Uterus (tissue), 4 donors: Measurements from ENCODE around the gene VANGL1. TPM values are rescaled to one million over a fixed set of nuclear protein-coding genes. Genes with fewer than 3 reads are reported as not detected.

Experiments
- DNase-seq, 2 donors: peaks; one replicate each; pipeline ENCODE4 v3.0.0-alpha.2; 2019 to 2020
- H3K27ac ChIP-seq, 2 donors: fragments of 200-600 bp; sonication (generic); 1 replicate in 1 of 2; 2 replicates in 1 of 2; pipeline ENCODE4 v1.5.1; 2016 to 2018
- H3K27me3 ChIP-seq, 2 donors: fragments of 200-600 bp; sonication (generic); one replicate each; pipeline ENCODE4 v1.5.1; 2018 to 2019; ENCODE audit warnings: control low read depth in 1 of 2
- H3K36me3 ChIP-seq, 2 donors: fragments of 200-600 bp; sonication (generic); one replicate each; pipeline ENCODE4 v1.5.1; 2019; ENCODE audit warnings: control low read depth in 1 of 2
- H3K4me1 ChIP-seq, 2 donors: fragments of 200-600 bp; sonication (generic); one replicate each; pipeline ENCODE4 v1.5.1; 2018 to 2019; ENCODE audit warnings: control low read depth in 1 of 2
- H3K4me3 ChIP-seq, 2 donors: fragments of 200-600 bp; sonication (generic); 1 replicate in 1 of 2; 2 replicates in 1 of 2; pipeline ENCODE4 v1.5.1; 2018 to 2019; ENCODE audit warnings: mild to moderate bottlenecking in 1 of 2
- H3K9me3 ChIP-seq, 2 donors: fragments of 200-600 bp; sonication (generic); one replicate each; pipeline ENCODE4 v1.5.1; 2019; ENCODE audit warnings: control low read depth in 1 of 2
- CTCF ChIP-seq, 4 experiments: fragments of 200-600 bp in 2 of 4; fragments of 450-650 bp in 2 of 4; sonication (generic) in 2 of 4; IDR thresholded peaks; one replicate each; pipeline ENCODE4 v1.5.1; 2016 to 2019; ENCODE audit warnings: antibody characterized with exemption in 4 of 4, mild to moderate bottlenecking in 2 of 4, moderate library complexity in 1 of 4
- POLR2A ChIP-seq, 2 donors: fragments of 450-650 bp; IDR thresholded peaks; one replicate each; pipeline ENCODE4 v1.6.1; 2016; ENCODE audit warnings: antibody characterized with exemption in 2 of 2, mild to moderate bottlenecking in 1 of 2, moderate library complexity in 1 of 2
- intact Hi-C: fragments of 100-400 bp; cut with DNase I; formaldehyde crosslinking; loops from one replicate; pipeline ENCODE4 v1.15.1; 2023; ENCODE audit warnings: low total_unique reads
- total RNA-seq, 4 donors: library from RNA; depleted of rRNA in 3 of 4; stranded (reverse); fragments of >200 nt in 3 of 4; gene quantifications; one replicate each; pipeline versions ENCODE4 v1.1.0 to v1.2.4, GENCODE V29; 2014 to 2023
- donor health status: DM: yes; HTN: yes; CAD: no.

VANGL1 gene
- total RNA-seq, 4 donors from 2014 or later: 2.8 to 22.3 (median 11.9) TPM

- intact Hi-C loops: no loop called here
- Histone ChIP-seq H3K27ac (no peak overlapping the region), H3K27me3 (no peaks in the 10 kb centered on the region), H3K9me3 (no peaks in the 10 kb centered on the region), H3K4me1 (no peaks in the 10 kb centered on the region), H3K4me3 (no peak overlapping the region), H3K36me3 (no peaks in the 10 kb centered on the region)
- no peak for TF ChIP-seq POLR2A (IDR thresholded peaks at IDR 0.05)
- TF ChIP-seq CTCF (IDR thresholded peaks at IDR 0.05): no peak
- no peak for DNase-seq
These were observed 7.2 kb downstream of the VANGL1 start for GRCh38 chr1:115648717-115649691.

DNA sequence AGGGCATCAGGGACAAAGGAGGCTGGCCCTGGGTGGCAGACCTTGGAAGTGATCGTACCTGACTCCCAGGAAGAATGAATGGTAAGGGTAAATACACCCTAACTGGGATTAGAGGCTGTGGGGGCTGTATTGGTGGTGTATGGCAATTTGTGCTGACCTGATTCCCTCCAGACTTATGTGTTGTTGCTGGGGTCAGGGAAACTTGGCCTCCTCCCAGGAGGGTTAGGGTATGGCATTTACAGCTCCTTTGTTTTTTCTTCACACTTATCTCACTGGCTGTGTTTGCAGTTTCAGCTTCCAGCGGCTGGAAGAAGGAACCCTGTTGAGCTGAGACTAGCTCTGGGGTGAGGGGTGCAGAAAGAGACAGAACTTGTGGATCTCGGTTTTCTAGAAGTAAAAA, 8.2 kb downstream of the VANGL1 start:
- Histone ChIP-seq H3K27ac (no peak overlapping the region), H3K36me3 (no peaks in the 10 kb centered on the region), H3K4me1 (no peaks in the 10 kb centered on the region), H3K9me3 (no peaks in the 10 kb centered on the region), H3K4me3 (no peak overlapping the region), H3K27me3 (no peaks in the 10 kb centered on the region)
- intact Hi-C loops: no loop called here
- no peak for DNase-seq
- TF ChIP-seq CTCF (IDR thresholded peaks at IDR 0.05): no peak
- no peak for TF ChIP-seq POLR2A (IDR thresholded peaks at IDR 0.05)

DNA sequence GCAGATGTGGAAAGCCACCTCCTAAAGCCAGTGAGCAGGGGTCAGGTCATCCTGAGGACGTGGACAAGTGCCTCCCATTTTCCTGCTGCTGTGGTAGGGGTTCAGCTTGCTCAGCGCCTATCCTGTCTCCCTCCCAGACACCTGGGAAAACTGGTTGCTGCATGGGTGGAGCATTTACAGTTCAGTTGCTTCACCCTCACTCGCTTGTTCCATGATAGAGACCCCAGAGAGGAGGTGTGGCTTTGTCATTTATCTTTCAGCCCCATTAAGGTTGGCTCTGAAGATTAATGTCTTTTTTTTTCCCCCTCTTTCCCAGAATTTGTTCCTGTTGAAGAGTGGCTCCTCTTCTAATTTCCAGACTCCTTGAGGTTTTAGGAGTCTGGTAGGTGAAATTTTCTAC, 9.2 kb downstream of the VANGL1 start:
- Histone ChIP-seq H3K27ac (no peak overlapping the region), H3K4me1 (no peaks in the 10 kb centered on the region), H3K27me3 (no peaks in the 10 kb centered on the region), H3K36me3 (no peaks in the 10 kb centered on the region), H3K4me3 (no peak overlapping the region), H3K9me3 (no peaks in the 10 kb centered on the region)
- intact Hi-C loops: no loop called here
- no peak for TF ChIP-seq CTCF (IDR thresholded peaks at IDR 0.05)
- TF ChIP-seq POLR2A (IDR thresholded peaks at IDR 0.05): no peak
- DNase-seq: no peak

GRCh38 chr1:115651391-115651790, 9.6 kb downstream of the VANGL1 start:
- DNase-seq: no peak
- intact Hi-C loops: no loop called here
- Histone ChIP-seq H3K27ac (no peak overlapping the region), H3K9me3 (no peaks in the 10 kb centered on the region), H3K4me1 (no peaks in the 10 kb centered on the region), H3K4me3 (no peak overlapping the region), H3K27me3 (no peaks in the 10 kb centered on the region), H3K36me3 (no peaks in the 10 kb centered on the region)
- TF ChIP-seq CTCF (IDR thresholded peaks at IDR 0.05) (no peak), POLR2A (IDR thresholded peaks at IDR 0.05) (no peak)

- Histone ChIP-seq H3K36me3 (no peaks in the 10 kb centered on the region), H3K4me1 (no peaks in the 10 kb centered on the region), H3K27me3 (no peaks in the 10 kb centered on the region), H3K4me3 (no peak overlapping the region), H3K9me3 (no peaks in the 10 kb centered on the region), H3K27ac (no peak overlapping the region)
- intact Hi-C loops: no loop called here
- TF ChIP-seq POLR2A (IDR thresholded peaks at IDR 0.05) (no peak), CTCF (IDR thresholded peaks at IDR 0.05) (no peak)
- no peak for DNase-seq
These were observed 10.5 kb downstream of the VANGL1 start for GRCh38 chr1:115652236-115652788.
